Measurements from ENCODE around the gene MBNL1.

DNA sequence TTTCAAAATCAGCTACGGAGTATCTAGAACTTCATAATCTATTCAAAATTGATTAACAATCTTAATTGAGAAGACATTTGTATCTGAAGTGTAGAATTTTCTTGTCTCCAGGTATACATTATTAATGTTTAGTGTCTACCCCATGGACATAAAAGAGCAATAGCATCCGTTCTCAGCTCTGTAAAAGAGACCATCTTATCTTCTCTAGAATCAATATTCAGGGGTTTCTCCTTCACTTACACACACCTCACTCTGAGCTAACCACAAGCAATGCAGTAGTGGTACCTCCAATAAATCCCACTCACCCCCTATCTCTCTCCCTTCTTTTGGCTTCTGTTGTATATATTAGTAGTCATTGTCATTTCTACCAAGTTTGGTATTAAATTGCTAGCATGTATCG, 16.2 kb downstream of the MBNL1 start:
- TF ChIP-seq POLR2A (IDR thresholded peaks at IDR 0.05), result no peak
- TF ChIP-seq, protein P1, sequence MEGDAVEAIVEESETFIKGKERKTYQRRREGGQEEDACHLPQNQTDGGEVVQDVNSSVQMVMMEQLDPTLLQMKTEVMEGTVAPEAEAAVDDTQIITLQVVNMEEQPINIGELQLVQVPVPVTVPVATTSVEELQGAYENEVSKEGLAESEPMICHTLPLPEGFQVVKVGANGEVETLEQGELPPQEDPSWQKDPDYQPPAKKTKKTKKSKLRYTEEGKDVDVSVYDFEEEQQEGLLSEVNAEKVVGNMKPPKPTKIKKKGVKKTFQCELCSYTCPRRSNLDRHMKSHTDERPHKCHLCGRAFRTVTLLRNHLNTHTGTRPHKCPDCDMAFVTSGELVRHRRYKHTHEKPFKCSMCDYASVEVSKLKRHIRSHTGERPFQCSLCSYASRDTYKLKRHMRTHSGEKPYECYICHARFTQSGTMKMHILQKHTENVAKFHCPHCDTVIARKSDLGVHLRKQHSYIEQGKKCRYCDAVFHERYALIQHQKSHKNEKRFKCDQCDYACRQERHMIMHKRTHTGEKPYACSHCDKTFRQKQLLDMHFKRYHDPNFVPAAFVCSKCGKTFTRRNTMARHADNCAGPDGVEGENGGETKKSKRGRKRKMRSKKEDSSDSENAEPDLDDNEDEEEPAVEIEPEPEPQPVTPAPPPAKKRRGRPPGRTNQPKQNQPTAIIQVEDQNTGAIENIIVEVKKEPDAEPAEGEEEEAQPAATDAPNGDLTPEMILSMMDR (IDR thresholded peaks at IDR 0.05), result no peak
